Frontal cortex (tissue), 4 donors: ENCODE measurements around the gene MYBPHL. TPM values are rescaled to one million over a fixed set of nuclear protein-coding genes. Genes with fewer than 3 reads are reported as not detected.

Experiments used
- DNase-seq, 2 donors: peaks; one replicate each; pipeline ENCODE4 v3.0.0; 2012; ENCODE audit warnings: low spot score in 2 of 2
- FAIRE-seq: peaks from 2 replicates; lab custom pipeline; 2012; peaks lifted over from hg19 to GRCh38; lab: Jason Lieb, UNC
- total RNA-seq: library from RNA; depleted of rRNA; stranded (reverse); fragments of >200 nt; gene quantifications from one replicate; pipeline ENCODE4 v1.2.3, GENCODE V29; 2014
- donor health status: control.
- donor health status: control.
- donor health status: control.

Gene MYBPHL
- total RNA-seq, 1 donor from 2014 or later = not detected

- FAIRE-seq = no peak
- DNase-seq = peak in 1 of 2 donors; percentile 21
Observed at GRCh38 chr1:109256085-109256484, 50.7 kb downstream of the MYBPHL start.

GRCh38 chr1:109255678-109256077 is 51.1 kb downstream of the MYBPHL start:
- DNase-seq (peak in 1 of 2 donors; percentile 14), FAIRE-seq (no peak)

DNA sequence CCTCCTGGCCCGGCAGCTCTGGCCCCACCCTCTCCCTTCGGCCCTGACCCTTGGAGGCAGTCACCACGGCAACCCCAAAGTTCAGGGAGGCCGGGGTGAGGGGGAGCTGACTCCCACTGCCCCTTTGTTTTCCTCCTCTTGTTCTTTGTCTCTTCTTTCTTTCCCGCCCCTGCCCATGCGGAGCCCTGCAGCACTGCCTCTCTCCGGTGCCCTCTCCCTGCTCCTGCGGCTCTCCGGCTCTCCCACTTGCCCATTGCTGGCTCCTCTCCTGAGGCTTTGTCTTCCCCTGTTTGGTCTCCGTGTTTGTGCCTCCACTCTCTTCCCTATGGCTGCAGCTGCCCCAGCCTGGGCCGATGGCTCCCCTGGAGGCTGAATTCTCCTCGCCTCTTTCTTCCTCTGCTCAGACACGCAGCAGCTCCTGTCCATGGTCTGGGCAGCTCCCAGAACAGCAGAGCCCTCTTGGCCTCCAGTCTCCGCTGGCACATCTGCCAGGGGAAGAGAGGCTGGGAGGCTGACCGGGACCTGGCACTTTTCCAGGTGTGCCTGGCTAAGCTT is 51.6 kb downstream of the MYBPHL start:
- FAIRE-seq = no peak
- peak in 1 of 2 donors; percentile 36 for DNase-seq

- peak in 1 of 2 donors; percentile 35 for DNase-seq
- no peak for FAIRE-seq
Observed at GRCh38 chr1:109254621-109255096, 52.2 kb downstream of the MYBPHL start.

GRCh38 chr1:109253803-109254620 is 52.8 kb downstream of the MYBPHL start:
- FAIRE-seq = no peak
- peak in 1 of 2 donors; percentile 71 for DNase-seq

GRCh38 chr1:109252893-109253802 is 53.7 kb downstream of the MYBPHL start:
- no peak for FAIRE-seq

GRCh38 chr1:109252167-109252892 is 54.5 kb downstream of the MYBPHL start:
- DNase-seq (peak in 1 of 2 donors; percentile 9), FAIRE-seq (no peak)

More at GRCh38 chr1:109252893-109253802, 53.7 kb downstream of the MYBPHL start:
- peak; percentile 89 to 92 for DNase-seq

GRCh38 chr1:109251277-109252166 is 55.3 kb downstream of the MYBPHL start:
- FAIRE-seq (no peak), DNase-seq (peak in 1 of 2 donors; percentile 25)

DNA sequence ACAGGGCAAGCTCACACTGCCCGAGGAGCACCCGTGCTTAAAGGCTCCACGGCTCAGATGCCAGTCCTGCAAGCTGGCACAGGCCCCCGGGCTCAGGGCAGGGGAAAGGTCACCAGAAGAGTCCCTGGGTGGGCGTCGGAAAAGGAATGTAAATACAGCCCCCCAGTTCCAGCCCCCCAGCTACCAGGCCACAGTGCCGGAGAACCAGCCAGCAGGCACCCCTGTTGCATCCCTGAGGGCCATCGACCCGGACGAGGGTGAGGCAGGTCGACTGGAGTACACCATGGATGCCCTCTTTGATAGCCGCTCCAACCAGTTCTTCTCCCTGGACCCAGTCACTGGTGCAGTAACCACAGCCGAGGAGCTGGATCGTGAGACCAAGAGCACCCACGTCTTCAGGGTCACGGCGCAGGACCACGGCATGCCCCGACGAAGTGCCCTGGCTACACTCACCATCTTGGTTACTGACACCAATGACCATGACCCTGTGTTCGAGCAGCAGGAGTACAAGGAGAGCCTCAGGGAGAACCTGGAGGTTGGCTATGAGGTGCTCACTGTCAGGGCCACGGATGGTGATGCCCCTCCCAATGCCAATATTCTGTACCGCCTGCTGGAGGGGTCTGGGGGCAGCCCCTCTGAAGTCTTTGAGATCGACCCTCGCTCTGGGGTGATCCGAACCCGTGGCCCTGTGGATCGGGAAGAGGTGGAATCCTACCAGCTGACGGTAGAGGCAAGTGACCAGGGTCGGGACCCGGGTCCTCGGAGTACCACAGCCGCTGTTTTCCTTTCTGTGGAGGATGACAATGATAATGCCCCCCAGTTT is 56.1 kb downstream of the MYBPHL start:
- DNase-seq (peak in 1 of 2 donors; percentile 29), FAIRE-seq (no peak)

DNA sequence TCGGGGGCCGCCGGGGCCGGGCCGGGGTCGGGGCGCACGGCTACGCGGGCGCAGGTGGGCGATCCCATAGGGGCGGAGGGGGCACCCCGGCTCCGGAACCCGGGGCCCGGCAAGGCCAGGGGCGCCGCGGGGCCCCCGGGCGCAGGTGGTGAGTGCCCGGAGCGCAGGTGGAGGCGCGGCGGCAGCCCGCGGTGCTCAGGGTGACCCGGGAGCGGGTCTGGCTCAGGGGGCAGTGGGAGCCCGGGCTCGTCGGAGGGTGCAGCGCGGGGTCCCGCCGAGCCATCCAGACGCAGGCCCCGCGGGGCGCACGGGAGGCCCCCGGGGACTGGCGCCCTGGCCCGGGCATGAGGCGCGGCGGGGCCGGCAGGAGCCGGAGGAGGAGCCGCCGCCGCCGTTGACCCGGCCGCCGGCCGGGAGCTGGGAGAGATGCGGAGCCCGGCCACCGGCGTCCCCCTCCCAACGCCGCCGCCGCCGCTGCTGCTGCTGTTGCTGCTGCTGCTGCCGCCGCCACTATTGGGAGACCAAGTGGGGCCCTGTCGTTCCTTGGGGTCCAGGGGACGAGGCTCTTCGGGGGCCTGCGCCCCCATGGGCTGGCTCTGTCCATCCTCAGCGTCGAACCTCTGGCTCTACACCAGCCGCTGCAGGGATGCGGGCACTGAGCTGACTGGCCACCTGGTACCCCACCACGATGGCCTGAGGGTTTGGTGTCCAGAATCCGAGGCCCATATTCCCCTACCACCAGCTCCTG is 57.0 kb downstream of the MYBPHL start:
- DNase-seq (peak in 1 of 2 donors; percentile 62), FAIRE-seq (no peak)

DNA sequence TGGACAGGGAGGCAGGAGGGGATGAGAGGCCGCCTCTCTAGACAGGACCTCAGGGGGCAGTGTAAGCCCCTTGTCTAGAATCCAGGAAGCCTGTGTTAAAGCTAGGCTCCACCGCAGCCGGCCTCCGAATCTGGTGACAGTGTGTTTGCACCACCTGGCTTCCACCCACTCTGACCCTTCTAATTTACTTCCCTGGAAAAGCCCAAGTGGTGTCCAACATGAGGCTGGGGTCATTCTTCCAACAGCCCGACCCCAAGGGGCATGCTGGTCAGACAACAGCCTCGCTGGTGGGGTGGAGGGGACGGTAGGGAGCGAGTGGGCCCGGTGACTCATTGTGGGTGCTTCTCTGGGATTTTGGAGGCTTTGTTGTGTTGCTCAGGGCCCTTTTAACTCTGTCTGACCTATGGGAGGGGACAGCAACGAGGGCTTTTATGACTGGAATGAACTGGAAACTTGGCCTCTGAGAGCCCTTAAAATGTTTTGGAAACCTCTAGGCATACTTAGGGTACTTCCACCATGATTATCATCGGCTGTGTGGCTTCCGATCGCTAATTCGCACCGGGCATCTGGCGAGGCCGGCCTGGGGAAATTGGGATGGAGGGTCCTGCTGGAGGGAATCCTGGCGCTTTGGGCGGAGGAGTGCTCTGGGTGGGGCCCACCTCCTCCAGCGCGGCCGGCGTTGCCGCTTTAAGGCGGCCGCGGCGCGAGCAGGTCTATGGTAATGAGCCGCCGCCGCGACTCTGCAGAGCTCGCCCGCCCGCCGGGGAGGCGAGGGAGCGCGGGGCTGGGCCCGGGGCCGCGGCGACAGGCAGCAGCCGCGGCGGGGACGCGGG is 57.8 kb downstream of the MYBPHL start, which contains the start of gene CELSR2:
TSS of gene CELSR2 (plus strand) at position 743 of the 833 bp plus-strand sequence. CDS start 541 bp downstream, outside the sequence.
- no peak for FAIRE-seq
- DNase-seq = peak; percentile 89

GRCh38 chr1:109248444-109248796 is 58.4 kb downstream of the MYBPHL start:
- no peak for FAIRE-seq
- no peak for DNase-seq

DNA sequence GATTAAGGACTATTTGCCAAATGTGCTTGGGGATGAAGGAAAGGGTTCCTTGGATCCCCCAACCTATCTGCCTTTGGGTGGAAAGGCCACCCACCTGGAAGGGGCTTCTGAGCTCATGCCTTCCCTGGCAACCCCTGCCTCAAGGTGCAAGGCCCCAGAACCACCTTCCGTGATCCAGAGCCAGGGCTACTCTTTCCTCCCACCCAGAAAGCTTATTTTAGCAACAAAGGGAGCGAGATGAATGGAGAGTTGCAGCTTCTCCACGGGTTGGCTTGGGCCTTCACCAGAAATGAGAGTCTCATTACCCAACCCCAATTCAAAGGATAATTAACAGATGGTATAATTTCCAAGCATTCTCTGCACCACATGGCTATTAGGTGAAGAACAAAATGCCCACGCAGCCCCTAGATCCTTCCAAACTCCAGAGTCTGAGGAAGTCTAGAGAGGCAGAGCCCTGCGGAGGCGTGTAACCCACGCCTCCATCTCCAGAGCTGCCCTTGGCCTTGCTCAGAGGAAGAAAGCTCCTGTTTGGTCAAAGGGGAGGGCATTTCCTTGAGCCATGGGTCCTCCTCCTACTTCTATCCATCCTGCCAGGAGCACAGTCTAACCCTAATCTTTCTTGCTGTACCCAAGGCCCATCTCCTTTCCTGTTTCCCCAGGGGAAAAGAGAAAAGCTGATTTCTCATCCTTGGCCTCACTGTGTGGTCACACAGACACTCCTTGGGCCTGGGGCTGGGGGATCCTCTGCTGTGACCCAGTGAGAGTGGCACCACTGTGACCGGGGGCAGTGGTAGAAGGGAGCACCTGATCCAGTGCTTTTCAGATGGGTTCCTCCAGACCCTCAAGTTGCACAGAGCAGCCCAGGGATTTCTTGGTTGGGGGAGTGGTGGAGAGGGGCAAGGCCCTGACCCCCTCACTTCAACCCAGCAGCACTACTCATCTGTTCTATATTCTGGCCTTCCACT is 59.1 kb downstream of the MYBPHL start:
- FAIRE-seq = no peak
- DNase-seq = no peak

DNA sequence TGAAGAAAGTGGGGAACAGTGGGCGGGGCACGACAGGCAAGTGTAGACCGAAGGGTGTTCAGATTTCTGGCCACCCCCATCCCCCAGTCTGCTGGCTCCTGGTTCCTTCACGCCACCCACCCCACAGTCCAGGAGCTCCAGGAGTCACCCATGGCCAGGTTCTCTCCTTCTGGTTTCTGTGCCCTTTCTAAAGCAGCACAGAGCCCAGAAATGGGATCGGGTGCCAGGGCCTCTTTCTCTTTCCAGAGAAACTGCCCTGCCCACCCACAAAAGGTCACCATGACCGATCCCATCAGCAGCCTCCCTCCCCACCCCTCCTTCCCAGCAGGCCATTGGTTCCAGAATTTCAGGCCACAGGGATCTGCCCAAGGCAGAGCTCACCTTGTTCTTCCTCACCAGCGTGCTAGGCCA is 60.7 kb downstream of the MYBPHL start:
- DNase-seq = no peak
- FAIRE-seq = no peak
